NCI-H446 (cell line): ENCODE measurements around the gene TNS3.

Experiments
- DNase-seq, 2 experiments: peaks; one replicate each; lab custom pipeline; 2025; lab: John Stamatoyannopoulos, UW

The TNS3 gene

DNA sequence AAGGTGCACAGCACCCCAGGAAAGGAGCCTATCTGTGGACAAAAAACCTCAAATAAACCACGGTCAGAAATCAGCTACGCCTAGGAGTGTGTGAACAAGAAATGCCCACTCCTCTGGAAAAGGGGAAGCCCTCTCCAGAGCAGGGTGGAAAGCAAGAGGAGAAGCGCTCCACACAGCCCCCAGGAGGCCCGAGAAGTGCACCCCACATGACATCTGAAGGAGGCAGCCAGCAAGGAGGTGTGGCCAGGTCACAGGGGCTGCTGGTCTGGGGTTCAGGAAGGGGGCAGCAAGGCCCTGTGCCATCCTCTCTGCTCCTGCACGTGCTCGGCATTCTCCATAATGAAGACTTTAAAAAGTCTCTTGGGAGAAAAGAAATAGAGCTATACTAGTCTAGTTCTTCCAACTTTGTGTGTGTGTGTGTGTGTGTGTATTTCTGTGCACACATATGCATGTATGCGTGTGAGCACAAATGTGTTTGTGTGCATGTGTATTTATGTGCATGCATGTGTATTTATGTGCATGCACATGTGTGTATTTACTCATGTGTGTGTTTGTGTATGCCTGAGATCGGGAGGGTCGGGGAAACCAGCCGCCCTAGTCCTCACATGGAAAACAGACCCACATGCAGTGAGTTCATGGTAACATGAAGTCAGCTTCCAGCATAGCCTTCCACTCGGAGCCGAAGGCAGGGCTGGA, 76.5 kb downstream of the TNS3 start:
- no peak for DNase-seq

DNA sequence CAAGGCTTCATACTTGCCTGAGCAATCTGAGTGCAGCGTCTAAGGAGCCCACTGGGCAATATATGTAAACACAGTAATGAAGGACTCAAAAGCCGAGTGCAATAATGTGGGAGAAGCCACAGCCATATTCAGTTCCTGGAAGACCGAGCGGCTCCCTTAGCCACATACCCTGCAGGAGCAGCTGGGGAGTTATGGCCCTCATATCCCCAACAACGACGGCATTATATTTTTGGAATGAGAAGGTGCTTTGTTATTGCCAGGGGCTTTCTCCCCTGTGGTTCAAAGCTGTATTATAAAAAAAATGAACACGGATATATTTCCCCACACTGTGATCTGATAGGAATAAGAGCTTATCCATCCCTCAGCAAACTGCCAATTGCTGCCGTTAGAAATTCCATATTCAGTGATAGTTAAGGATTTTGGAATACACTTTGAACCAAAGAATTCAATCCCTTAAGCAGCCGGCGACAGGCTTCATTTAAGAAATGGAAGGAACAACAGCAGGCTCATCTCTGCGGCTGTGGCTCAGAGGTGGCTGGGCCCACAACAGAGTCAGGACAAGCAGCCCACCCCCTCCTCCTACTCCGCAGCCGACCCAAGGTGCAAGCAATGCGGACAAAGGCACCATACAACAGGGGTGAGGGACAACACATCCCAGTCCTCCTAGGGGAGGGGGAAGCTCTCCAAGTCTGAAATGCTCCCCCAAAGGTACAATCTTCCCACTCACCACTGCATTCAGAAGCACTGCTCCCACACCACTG, 77.2 kb downstream of the TNS3 start:
- no peak for DNase-seq

DNA sequence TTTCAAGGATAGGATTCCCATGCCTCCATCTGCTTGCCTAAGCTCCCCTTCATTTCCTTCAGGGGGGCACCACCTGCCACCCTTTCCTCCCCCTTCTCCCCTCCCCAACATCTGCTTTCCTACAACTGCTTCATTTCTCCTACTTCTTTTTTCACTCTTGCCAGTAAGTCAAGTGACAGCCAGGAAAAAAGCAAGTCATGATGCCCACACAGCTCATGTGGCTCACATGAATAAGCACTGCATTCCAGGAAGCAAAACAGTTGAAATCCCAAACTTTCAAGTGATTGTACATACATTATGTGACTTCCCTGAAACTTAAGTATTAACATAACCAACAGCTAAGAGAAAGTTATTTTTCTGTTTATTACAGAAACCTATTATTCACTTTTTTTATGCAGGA, 78.6 kb downstream of the TNS3 start:
- DNase-seq, result no peak

DNA sequence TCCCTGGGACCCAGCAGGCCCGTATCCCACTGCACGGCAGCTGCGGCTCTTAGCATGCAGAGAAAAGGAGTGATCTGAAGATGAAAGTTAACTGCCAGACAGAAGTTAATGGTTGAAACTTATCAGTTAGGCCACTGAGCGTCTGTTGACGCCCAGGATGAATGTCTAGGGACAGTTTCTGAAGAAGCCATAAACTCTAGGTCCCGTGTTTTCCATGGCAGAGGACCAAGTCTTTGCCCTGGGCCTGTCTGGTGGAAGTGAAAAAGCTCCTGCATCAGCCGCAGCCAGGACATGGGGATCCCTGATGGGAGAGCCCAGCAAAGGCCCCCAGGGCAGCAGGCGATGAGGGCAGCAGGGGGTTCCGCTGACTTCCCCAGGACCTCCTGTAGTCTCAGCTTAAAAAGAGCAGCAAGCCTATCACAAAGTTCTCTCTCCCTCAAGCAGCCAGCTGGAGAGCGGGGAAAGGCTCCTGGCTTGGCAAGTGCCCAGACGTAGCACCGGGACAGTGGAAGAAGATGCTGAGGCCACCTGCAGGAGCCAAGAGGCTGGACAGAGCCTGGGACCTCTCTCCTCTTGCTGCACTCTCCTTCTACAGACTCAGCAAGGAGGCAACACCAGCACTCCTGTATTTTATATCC, 79.6 kb downstream of the TNS3 start:
- DNase-seq, result no peak

DNA sequence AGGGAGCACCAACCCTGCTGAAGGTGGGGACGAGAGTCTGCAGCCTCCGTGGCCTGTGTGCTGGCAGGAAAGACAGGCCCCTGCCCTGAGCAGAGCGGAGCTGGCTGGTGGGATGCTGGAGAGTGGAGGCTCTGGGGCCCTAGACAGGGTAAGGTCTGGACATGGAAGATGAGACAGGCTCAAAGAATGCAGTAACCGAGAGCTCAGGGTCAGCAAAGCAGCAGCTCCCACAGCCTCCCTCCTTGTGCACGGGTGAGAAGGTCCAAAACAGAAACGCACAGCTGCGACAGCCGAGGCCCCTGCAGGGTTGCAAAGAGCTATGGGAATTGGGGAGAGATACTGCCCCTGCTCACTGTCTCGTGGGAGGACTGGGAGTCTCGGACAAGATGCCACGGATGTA, 80.5 kb downstream of the TNS3 start:
- DNase-seq, result no peak

DNA sequence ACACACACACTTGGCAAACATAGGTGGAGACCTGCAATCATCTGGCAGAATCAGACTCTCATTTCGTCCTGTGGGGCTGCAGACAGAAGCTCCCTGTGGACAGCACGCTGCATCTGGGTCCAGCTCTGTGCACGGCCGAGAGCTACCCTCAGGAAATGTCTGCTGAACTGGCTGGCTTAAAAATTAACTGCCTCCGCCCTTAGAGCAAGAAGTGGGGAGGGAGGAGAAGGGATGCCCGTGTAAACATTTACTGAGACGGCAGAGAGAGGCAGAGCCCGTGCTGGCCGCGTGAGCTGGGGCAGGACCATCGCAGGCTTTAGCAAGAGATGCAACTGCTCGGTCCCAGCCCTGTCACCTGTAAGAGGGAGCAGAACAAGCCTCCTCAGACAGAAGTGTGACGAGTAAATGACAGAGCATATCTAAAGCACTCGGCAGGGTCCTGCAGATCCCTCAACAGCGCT, 81.8 kb downstream of the TNS3 start:
- DNase-seq, result no peak

DNA sequence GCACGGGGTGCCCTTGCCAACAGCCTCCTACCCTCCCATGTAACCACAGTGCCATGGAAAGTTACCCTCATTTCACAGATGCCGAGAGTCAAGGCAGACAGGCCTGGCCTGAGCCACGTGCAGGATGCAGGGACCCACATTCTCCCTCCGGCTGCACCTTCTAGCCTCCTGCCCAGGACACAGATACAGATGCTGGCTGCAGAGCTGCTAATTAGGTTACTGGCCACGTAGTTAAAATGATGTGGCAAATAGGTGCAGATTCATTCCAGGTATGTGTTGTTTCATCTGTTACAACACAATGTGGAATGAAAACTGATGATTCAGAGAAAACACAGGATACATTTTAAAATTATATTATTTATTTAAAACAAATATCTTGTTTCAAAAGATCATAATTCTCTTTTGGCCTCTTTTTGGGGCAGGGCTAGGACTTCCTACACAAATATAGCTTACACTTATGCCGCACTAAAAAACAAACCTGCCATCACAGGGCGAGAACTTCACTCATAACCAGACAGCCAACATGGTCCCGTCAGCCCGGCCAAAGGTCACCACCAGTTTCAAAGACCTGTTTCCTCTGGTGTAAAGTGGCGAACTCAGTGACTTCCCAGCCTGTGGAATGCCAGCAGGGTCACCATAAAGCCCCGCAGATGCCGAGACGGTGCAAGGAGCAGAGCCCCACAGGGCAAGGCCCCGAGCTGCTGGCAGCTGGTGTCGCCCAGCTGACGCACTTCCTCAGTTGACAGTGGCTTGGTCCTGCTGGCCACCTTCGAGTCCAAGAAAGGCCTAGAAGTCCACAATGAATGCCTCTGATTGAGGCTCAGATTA, 83.5 kb downstream of the TNS3 start:
- DNase-seq, result no peak

DNA sequence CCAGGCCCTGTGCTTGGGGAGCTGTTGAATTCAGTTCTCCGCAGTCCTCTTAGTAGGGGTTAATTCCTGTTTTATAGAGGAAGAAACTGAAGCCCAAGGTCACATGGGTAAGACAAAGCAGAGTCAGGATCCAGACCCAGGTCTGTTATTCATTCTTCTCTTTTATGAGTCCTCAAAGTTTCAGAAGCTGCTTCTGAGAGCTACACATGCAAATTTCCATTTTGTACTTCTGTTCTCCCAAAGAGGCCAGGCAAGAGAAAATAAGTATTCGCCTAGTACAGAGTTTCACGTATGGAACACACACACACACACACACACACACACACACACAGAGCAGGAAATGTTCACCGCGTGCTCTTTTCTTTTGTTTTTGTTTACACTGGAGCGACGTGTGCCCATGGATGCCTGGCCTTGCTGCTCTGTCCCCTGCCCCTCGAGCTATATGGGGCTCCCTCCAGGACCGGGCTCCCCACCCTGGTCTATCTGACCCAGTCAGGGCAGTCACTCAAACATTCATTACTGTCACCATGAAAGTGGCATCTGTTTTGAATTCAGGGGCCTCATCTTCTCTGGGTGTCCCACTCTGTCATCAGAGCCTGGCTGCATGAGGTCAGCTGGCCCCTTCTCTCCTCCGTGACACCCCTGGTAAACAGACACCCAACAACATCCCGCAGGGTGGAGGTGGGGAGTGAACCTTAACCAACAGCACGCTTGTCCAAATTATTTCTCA, 84.4 kb downstream of the TNS3 start:
- DNase-seq, result no peak

DNA sequence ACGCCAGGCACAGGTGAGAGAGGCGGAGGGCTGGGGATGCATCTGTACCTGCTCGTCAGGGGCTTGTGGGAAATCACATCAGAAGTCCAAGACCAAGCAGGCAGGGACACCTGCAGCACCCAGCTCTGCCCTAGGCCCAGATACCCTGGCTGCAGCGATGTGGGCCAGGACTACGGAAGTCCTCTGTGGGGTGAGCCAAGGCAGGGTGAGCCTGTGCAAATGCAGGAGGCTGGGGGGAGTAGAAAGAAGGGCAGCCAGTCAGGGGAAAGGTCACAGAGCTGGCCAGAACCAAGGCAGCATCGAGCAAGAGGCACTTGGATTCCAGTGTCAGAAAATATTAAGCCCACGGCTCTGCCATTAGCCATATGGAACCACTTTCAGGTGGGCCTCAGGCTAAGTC, 85.2 kb downstream of the TNS3 start:
- no peak for DNase-seq

DNA sequence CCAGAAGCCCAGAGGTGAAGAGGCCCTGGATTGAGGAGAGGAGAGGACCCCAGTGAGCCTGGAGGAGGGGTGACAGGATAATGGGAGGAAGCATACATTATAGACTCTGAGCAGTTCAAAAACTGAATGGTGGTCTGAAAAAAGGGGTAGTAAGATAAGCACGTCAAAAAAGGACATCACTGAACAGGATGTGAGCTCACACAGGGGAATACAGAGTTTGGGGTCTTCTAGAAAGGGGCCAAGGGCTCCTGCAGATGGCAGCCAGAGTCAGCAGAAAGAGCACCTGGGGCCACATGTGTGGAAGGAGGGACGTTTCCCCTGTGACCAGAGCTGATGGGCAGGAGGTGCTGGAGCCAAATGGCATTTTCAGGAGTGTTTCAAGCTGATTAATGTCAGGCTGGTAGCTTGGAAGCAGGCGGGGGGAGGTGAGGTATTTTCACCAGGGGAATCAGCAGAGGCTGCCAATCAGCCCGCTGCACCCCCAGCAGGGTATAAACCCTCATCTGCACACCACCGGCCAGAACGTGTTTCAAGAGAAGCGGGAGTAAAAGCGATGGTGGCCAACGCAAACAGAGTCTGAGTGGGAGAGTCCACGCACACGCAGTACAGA, 85.8 kb downstream of the TNS3 start:
- DNase-seq, result no peak

DNA sequence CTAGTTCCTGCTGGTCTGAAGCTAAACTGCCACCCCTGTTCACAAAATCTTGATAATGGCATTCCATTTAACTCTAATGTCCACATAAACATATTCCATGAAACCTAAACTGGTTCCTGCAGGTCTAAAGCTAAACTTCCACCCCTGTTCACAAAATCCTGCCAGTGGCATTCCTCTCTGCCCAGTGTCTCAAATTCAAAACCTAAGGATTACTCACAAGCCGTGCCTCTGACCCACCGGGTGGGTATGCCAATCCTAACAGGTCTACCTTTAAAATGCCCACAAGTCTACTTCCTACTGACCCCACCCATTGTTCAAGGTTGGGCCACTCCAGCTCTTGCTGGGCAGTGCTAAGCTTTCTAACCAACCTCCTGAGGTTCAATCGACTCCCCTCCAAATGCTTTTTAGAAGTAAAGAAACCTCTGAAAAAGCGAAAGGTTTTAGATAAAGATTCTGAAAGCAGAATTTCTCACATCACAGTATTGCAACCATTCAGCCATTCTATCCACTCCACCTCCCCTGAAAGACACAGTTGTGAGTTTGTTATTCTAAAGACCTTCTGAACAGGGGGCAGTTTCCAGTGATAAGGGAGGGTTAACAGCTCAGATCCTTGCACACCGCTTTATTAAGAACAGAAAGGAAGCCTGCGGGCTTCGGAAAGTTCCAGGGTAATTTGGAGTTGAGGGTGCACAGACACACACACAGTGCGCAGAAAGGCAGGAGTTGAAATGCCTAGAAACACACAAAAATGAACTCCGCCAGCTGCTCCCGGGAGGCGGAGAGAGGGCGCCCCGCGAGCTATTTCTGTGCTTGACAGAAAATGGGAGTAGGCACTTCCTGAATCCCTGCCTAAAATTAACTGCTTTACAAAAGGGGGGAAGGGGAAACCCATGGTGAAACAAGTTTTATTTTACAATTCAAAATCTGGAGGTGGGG, 87.7 kb downstream of the TNS3 start:
- DNase-seq, result no peak

DNA sequence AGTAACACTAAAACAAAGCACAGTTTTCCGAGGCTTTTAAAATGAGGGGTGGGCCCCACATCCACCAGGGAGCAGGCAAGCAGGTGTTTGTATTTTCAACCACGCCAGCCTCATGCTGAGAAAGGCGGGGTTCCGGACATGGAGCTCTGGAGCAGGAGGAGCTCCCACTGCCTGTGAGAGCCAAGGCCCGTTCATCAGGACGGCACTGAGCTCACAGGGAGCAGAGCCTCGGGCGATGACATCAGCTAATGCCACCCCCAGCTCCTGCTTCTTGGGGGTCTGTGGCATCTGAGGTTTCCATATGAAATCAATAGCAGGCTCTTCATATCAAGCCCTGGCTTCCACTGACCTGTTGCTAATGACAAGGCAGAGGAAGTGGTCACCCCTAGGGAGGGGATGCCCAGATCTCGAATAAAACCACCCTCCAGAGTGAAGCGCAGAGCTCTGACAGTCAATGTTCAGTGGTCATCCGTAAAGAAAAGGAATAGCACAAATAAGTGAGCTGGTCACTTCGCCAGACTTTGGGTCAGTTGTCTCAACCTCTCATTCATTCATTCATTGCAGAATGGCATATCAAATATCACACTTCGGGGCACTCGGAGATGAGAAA, 89.1 kb downstream of the TNS3 start:
- no peak for DNase-seq

DNA sequence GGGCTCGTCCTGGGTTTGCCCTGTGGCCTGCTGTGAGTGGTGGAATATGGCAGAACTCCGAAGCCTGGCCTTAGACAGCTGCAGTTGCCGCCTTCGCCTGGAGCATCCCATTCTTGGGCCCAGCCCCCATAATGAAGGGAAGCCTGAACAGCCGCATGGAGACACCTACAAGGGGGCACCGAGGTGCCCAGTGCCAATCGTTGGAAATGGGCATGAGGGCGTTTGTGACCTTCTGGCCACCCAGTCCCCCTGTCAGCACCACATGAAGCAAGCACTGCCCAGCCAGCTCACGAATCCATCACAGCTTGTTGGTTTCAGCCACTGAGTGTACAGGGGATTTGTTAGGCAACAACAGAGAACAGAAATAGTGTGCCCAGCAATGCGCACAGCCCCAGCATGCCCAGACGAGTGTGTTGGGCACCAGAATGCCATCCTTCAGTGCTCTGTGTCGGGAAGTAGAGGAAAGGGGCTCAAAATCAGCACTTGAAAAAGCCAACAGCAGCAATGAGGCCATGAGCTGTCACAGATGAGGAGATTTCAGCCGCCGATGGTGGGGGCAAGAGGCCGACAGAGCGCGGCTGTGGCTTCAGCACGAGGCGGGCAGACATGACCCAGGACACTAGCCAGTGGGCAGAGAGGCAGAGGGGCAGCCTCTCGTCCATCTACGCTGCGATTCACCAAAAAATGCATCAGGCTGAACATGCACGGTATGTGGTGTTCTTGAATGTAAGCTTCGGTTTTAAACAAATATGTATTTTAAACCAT, 91.2 kb downstream of the TNS3 start:
- DNase-seq, result no peak

DNA sequence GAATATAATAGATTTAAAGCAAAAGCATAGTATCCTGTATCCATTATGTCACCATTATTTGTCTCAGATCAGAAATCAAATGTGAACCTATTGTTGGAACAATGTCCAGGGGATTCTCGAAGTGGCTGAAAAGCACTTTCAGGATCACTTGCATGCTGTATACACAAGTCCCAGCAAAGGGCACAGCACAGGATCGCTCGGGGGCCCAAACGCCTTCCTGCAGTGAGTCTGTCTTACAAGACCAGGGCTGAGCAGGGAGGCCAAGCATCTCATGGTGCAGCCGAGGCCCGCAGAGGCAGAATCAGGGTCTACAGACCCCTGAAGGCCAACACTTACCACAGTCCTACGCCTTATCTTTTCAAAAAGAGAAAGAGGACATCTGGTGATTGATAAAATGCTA, 92.3 kb downstream of the TNS3 start:
- DNase-seq, result no peak

DNA sequence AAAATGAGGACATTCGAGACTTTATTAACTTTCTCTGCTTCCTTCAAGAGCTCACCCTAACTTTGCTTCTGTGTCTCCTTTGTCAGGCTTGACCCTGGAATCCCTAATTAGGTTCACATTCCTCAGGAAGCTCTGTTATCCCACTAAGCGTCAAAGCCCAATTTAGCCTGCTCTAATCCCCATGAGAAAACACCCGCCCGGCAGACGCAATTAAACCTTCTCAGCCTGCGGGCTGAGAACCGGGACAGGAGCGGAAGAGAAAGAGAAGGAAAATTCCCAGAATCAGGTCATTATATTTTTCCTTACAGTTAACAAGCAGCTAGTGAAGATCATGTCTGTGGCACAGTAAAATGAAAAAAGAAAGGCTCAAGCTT, 93.0 kb downstream of the TNS3 start:
- no peak for DNase-seq

DNA sequence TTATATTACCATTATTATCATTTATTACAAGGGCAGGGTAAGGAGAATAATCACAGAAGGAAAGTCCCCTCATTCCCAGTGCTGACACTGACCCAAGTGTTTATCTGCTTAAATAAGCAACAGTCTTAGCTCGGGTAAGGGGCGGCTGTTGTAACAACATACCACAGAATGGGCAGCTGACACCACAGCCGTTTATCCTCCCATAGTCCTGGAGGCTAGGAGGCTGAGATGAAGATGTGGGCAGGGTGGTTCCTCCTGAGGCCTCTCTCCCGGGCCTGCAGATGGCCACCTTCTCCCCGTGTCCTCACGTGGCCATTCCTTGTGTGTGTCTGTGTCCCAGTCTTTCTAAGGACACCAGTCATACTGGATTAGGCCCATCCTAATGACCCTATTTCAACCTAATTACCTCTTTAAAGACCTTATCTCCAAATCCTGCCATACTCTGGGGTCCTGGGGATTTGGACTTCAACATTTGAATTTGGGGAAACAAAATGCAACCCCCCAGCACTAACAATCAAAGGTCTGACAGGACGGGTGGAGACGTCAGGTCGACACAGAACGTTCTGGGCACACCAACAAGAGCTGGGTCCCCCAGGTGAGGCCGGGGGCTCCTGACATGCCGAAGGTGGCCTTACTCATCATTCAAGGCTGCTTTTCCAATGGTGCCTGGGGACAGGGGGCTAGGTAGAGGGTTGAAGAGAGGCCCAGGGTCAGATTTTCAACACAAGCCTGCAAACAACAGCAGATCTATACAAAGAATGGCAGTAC, 93.5 kb downstream of the TNS3 start:
- DNase-seq, result no peak

DNA sequence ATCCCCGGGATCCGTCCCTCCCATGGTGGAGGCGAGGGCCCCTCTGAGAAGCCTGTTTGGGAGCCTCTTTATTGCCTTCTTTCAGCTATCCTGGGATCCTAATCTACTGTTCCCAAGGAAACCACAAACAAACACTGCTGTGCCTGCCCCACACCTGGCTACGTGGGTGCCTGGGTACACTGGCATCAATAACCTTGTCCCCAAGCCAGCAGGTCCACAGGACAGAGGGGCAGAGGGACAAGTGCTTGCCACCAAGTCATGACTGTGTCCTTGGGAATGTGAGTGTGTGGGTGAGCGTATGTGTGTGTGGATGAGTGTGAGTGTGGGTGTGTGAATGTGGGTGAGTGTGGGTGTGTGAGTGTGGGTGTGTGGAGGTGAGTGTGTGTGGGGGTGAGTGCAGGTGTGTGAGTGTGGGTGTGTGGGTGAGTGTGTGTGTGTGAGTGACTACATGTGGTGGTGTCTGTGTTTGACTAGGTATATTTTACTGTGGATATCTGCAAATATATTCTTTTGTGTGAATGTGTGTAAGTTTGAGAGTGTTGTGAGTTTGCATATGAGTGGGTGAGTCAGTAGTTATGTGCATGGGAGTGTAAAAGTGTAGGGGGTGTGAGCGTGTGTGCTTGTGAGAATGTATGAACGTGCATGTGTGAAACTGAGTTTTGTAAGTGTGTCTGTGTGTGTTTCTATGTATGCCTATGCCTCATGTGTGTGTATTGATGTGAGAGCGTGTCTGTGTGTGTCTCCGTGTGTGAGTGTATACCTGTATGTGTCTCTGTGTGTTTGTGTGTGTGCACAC, 96.1 kb downstream of the TNS3 start:
- DNase-seq, result no peak
